ENCODE measurements around the gene MAP3K10. TPM values are rescaled to one million over a fixed set of nuclear protein-coding genes. Genes with fewer than 3 reads are reported as not detected.

MAP3K10 gene
- polyA plus RNA-seq, 2 donors, result 5.9 to 13.5 TPM

- H3K27me3 ChIP-seq (ENCODE audit: control insufficient read depth in 1 of 2, insufficient read depth in 2 of 2, low read length in 2 of 2), result no peaks in the 10 kb centered on the region
- no peak overlapping the region for H3K4me3 ChIP-seq (ENCODE audit: low read depth in 1 of 2, low read length in 2 of 2)
- peaks cover 19 to 60% of the 10 kb centered on the region in 2 donors for H3K36me3 ChIP-seq (ENCODE audit: control insufficient read depth in 2 of 2, insufficient read depth in 2 of 2, low read length in 1 of 2)
- H3K9me3 ChIP-seq (ENCODE audit: control insufficient read depth in 2 of 2, insufficient read depth in 1 of 2, low read depth in 1 of 2, low read length in 1 of 2), result no peaks in the 10 kb centered on the region
- no peaks in the 10 kb centered on the region for H3K4me1 ChIP-seq (ENCODE audit: control insufficient read depth in 2 of 2, insufficient read depth in 2 of 2, low read length in 1 of 2)
- no peak overlapping the region for H3K27ac ChIP-seq (ENCODE audit: low read depth in 2 of 2, low read length in 1 of 2)
- WGBS, 2 donors, result 88 to 91% methylated on average over 5 to 6 of the region's 6 CpGs
Observed at GRCh38 chr19:40236366-40236765, 45.1 kb downstream of the MAP3K10 start.

DNA sequence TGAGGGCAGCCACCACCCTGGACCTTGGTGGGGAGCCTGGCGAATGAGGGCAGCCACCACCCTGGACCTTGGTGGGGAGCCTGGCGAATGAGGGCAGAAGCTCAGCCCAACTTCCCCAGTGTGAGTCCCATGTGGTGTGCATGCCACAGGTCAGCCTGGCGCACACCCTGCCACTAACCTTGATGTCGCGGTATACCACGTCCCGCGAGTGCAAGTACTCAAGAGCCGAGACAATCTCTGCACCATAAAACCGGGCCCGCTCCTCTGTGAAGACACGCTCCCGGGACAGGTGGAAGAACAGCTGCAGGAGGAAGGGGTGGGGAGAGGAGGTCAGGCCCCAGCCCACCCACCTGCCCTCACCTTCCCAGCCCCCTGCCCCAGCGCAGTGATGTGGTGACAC is 46.6 kb downstream of the MAP3K10 start:
- H3K27ac ChIP-seq (ENCODE audit: low read depth in 2 of 2, low read length in 1 of 2), result no peak overlapping the region
- H3K4me3 ChIP-seq (ENCODE audit: low read depth in 1 of 2, low read length in 2 of 2), result no peak overlapping the region
- no peaks in the 10 kb centered on the region for H3K27me3 ChIP-seq (ENCODE audit: control insufficient read depth in 1 of 2, insufficient read depth in 2 of 2, low read length in 2 of 2)
- peaks cover 0 to 4% of the 10 kb centered on the region in 2 donors for H3K4me1 ChIP-seq (ENCODE audit: control insufficient read depth in 2 of 2, insufficient read depth in 2 of 2, low read length in 1 of 2)
- 91% methylated on average over 14 of the region's 14 CpGs for WGBS, 2 donors
- H3K36me3 ChIP-seq (ENCODE audit: control insufficient read depth in 2 of 2, insufficient read depth in 2 of 2, low read length in 1 of 2), result peaks cover 19 to 66% of the 10 kb centered on the region in 2 donors
- no peaks in the 10 kb centered on the region for H3K9me3 ChIP-seq (ENCODE audit: control insufficient read depth in 2 of 2, insufficient read depth in 1 of 2, low read depth in 1 of 2, low read length in 1 of 2)

- Histone ChIP-seq H3K9me3 (ENCODE audit: control insufficient read depth in 2 of 2, insufficient read depth in 1 of 2, low read depth in 1 of 2, low read length in 1 of 2) (no peaks in the 10 kb centered on the region), H3K27me3 (ENCODE audit: control insufficient read depth in 1 of 2, insufficient read depth in 2 of 2, low read length in 2 of 2) (no peaks in the 10 kb centered on the region), H3K36me3 (ENCODE audit: control insufficient read depth in 2 of 2, insufficient read depth in 2 of 2, low read length in 1 of 2) (peaks cover 19 to 60% of the 10 kb centered on the region in 2 donors), H3K4me3 (ENCODE audit: low read depth in 1 of 2, low read length in 2 of 2) (no peak overlapping the region), H3K4me1 (ENCODE audit: control insufficient read depth in 2 of 2, insufficient read depth in 2 of 2, low read length in 1 of 2) (peaks cover 0 to 4% of the 10 kb centered on the region in 2 donors), H3K27ac (ENCODE audit: low read depth in 2 of 2, low read length in 1 of 2) (no peak overlapping the region)
- 78 to 88% methylated on average over 9 of the region's 9 CpGs for WGBS, 2 donors
Observed at GRCh38 chr19:40238775-40239174, 47.5 kb downstream of the MAP3K10 start.

DNA sequence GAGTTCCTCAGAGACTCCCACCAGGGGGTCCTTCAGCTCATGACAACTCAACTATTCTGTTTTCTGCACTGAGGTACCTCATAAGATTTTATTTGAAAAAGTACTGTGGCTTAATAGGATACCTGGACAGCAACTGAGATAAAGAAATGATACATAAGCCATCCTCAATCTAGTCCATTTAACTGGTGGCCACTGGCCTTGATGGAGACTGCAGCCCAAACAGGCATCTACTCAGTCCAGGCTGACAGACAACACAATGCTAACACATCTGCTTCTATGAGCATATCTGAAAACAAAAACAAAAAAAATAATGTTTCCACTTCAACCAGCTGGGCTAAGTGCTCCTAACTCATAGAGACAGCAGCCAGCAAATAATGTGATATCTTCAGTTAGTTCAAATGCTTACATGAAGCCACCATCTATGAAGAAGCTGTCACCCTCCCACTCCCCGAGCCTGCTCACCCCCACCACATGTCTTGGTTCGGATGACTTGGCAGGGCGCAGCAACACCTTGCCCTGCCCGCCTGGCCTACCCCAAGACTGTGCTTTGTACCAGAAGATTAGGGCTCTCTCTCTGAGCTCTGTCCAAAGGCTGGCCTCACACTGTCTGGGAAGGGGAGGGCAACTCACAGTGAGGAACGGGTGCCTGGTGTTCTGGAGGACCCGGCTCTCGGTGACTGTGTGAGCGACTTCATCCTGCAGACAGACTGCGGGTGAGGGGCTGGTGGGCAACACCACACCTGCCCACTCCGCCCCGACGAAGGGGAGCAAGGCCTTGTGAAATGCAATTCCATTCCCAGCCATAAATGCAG is 48.4 kb downstream of the MAP3K10 start:
- 94% methylated on average over 12 of the region's 12 CpGs for WGBS, 2 donors
- Histone ChIP-seq H3K4me1 (ENCODE audit: control insufficient read depth in 2 of 2, insufficient read depth in 2 of 2, low read length in 1 of 2) (peaks cover 0 to 4% of the 10 kb centered on the region in 2 donors), H3K36me3 (ENCODE audit: control insufficient read depth in 2 of 2, insufficient read depth in 2 of 2, low read length in 1 of 2) (peaks cover 19 to 54% of the 10 kb centered on the region in 2 donors), H3K27me3 (ENCODE audit: control insufficient read depth in 1 of 2, insufficient read depth in 2 of 2, low read length in 2 of 2) (no peaks in the 10 kb centered on the region), H3K9me3 (ENCODE audit: control insufficient read depth in 2 of 2, insufficient read depth in 1 of 2, low read depth in 1 of 2, low read length in 1 of 2) (no peaks in the 10 kb centered on the region), H3K27ac (ENCODE audit: low read depth in 2 of 2, low read length in 1 of 2) (no peak overlapping the region), H3K4me3 (ENCODE audit: low read depth in 1 of 2, low read length in 2 of 2) (no peak overlapping the region)

GRCh38 chr19:40240332-40240731 is 49.1 kb downstream of the MAP3K10 start:
- H3K36me3 ChIP-seq (ENCODE audit: control insufficient read depth in 2 of 2, insufficient read depth in 2 of 2, low read length in 1 of 2), result peaks cover 19 to 47% of the 10 kb centered on the region in 2 donors
- H3K27me3 ChIP-seq (ENCODE audit: control insufficient read depth in 1 of 2, insufficient read depth in 2 of 2, low read length in 2 of 2), result no peaks in the 10 kb centered on the region
- H3K4me1 ChIP-seq (ENCODE audit: control insufficient read depth in 2 of 2, insufficient read depth in 2 of 2, low read length in 1 of 2), result peaks cover 0 to 4% of the 10 kb centered on the region in 2 donors
- H3K9me3 ChIP-seq (ENCODE audit: control insufficient read depth in 2 of 2, insufficient read depth in 1 of 2, low read depth in 1 of 2, low read length in 1 of 2), result no peaks in the 10 kb centered on the region
- H3K27ac ChIP-seq (ENCODE audit: low read depth in 2 of 2, low read length in 1 of 2), result no peak overlapping the region
- no peak overlapping the region for H3K4me3 ChIP-seq (ENCODE audit: low read depth in 1 of 2, low read length in 2 of 2)
- 83 to 87% methylated on average over 6 of the region's 6 CpGs for WGBS, 2 donors

DNA sequence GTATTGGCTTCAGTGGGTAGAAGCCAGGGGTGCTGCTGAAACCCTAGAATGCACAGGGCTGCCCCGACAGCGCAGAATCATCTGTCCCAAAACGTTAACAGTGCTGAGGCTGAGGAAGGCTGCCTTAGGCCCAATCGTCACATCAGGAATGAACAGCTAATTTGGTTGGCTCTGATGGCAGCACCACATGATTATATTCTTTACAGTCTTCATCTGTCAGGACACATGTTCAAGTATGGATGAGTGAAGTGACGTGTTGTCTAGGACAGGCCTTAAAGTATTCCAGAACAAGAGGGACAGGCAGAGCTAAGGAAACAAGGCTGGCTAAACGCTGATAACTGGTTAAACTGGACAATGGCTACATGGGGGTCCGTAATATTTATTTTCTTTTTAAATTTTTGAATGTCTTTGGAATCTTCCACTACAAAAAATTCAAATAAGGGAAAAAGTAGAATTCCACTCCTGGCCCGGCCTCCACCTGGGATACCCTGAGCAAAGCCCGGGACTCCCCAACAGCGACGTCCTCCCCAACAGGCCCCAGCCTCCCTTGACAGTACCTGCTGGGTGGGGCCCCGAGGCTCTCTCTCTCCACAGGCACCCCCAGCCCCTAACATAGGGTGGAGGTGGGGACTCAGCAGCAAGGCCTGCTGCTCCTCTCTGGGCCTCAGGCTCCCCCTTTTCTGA is 50.0 kb downstream of the MAP3K10 start:
- Histone ChIP-seq H3K27ac (ENCODE audit: low read depth in 2 of 2, low read length in 1 of 2) (no peak overlapping the region), H3K4me1 (ENCODE audit: control insufficient read depth in 2 of 2, insufficient read depth in 2 of 2, low read length in 1 of 2) (peaks cover 3 to 4% of the 10 kb centered on the region in 2 donors), H3K36me3 (ENCODE audit: control insufficient read depth in 2 of 2, insufficient read depth in 2 of 2, low read length in 1 of 2) (peaks cover 19 to 37% of the 10 kb centered on the region in 2 donors), H3K27me3 (ENCODE audit: control insufficient read depth in 1 of 2, insufficient read depth in 2 of 2, low read length in 2 of 2) (no peaks in the 10 kb centered on the region), H3K9me3 (ENCODE audit: control insufficient read depth in 2 of 2, insufficient read depth in 1 of 2, low read depth in 1 of 2, low read length in 1 of 2) (no peaks in the 10 kb centered on the region), H3K4me3 (ENCODE audit: low read depth in 1 of 2, low read length in 2 of 2) (no peak overlapping the region)
- 89 to 92% methylated on average over 12 of the region's 12 CpGs for WGBS, 2 donors

- no peak overlapping the region for H3K27ac ChIP-seq (ENCODE audit: low read depth in 2 of 2, low read length in 1 of 2)
- H3K4me1 ChIP-seq (ENCODE audit: control insufficient read depth in 2 of 2, insufficient read depth in 2 of 2, low read length in 1 of 2), result peaks cover 3 to 4% of the 10 kb centered on the region in 2 donors
- no peaks in the 10 kb centered on the region for H3K9me3 ChIP-seq (ENCODE audit: control insufficient read depth in 2 of 2, insufficient read depth in 1 of 2, low read depth in 1 of 2, low read length in 1 of 2)
- H3K4me3 ChIP-seq (ENCODE audit: low read depth in 1 of 2, low read length in 2 of 2), result no peak overlapping the region
- no peaks in the 10 kb centered on the region for H3K27me3 ChIP-seq (ENCODE audit: control insufficient read depth in 1 of 2, insufficient read depth in 2 of 2, low read length in 2 of 2)
- H3K36me3 ChIP-seq (ENCODE audit: control insufficient read depth in 2 of 2, insufficient read depth in 2 of 2, low read length in 1 of 2), result peaks cover 19 to 35% of the 10 kb centered on the region in 2 donors
- WGBS, 2 donors, result 68 to 74% methylated on average over 19 to 21 of the region's 21 CpGs
Observed at GRCh38 chr19:40241809-40242384, 50.7 kb downstream of the MAP3K10 start.

GRCh38 chr19:40242480-40242879 is 51.3 kb downstream of the MAP3K10 start:
- Histone ChIP-seq H3K27me3 (ENCODE audit: control insufficient read depth in 1 of 2, insufficient read depth in 2 of 2, low read length in 2 of 2) (no peaks in the 10 kb centered on the region), H3K4me3 (ENCODE audit: low read depth in 1 of 2, low read length in 2 of 2) (no peak overlapping the region), H3K9me3 (ENCODE audit: control insufficient read depth in 2 of 2, insufficient read depth in 1 of 2, low read depth in 1 of 2, low read length in 1 of 2) (no peaks in the 10 kb centered on the region), H3K4me1 (ENCODE audit: control insufficient read depth in 2 of 2, insufficient read depth in 2 of 2, low read length in 1 of 2) (peaks cover 3 to 4% of the 10 kb centered on the region in 2 donors), H3K27ac (ENCODE audit: low read depth in 2 of 2, low read length in 1 of 2) (no peak overlapping the region), H3K36me3 (ENCODE audit: control insufficient read depth in 2 of 2, insufficient read depth in 2 of 2, low read length in 1 of 2) (peaks cover 17 to 32% of the 10 kb centered on the region in 2 donors)
- WGBS, 2 donors, result 88 to 94% methylated on average over 12 of the region's 12 CpGs

DNA sequence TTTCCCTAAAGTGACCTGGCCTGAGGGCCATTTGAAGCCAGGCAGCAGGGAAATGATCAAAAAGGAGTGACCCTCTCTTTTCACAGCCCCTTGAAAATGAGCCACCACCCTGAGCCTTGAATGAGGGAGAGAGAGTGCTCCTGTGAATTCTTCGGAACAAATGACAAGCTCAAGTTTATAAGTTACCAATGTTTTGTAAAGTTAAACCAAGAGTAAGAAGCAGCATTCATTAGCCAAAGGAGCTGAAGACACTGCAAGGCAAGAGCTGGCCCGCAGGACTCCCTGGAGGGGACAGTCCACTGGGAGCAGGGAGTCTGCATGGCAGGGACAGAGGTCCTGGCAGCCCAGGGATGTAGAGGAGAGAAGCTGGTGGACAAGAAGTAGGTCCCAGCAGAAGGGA is 52.0 kb downstream of the MAP3K10 start:
- no peak overlapping the region for H3K4me3 ChIP-seq (ENCODE audit: low read depth in 1 of 2, low read length in 2 of 2)
- H3K27ac ChIP-seq (ENCODE audit: low read depth in 2 of 2, low read length in 1 of 2), result no peak overlapping the region
- WGBS, 2 donors, result 95 to 100% methylated on average over 2 of the region's 2 CpGs
- H3K4me1 ChIP-seq (ENCODE audit: control insufficient read depth in 2 of 2, insufficient read depth in 2 of 2, low read length in 1 of 2), result peaks cover 3 to 4% of the 10 kb centered on the region in 2 donors
- H3K36me3 ChIP-seq (ENCODE audit: control insufficient read depth in 2 of 2, insufficient read depth in 2 of 2, low read length in 1 of 2), result peaks cover 15 to 31% of the 10 kb centered on the region in 2 donors
- no peaks in the 10 kb centered on the region for H3K9me3 ChIP-seq (ENCODE audit: control insufficient read depth in 2 of 2, insufficient read depth in 1 of 2, low read depth in 1 of 2, low read length in 1 of 2)
- no peaks in the 10 kb centered on the region for H3K27me3 ChIP-seq (ENCODE audit: control insufficient read depth in 1 of 2, insufficient read depth in 2 of 2, low read length in 2 of 2)
